H54 (cell line): ENCODE measurements around the gene VKORC1.

Experiments used
- DNase-seq: peaks from one replicate; pipeline ENCODE4 v3.0.0; 2011; ENCODE audit warnings: low spot score, mixed read lengths; ENCODE audit not compliant: insufficient read length
- FAIRE-seq: peaks from 3 replicates; lab custom pipeline; 2011; peaks lifted over from hg19 to GRCh38; lab: Jason Lieb, UNC
- POLR2A ChIP-seq: IDR thresholded peaks from 2 replicates; pipeline ENCODE4 v1.6.1; 2011; ENCODE audit warnings: low read depth, mild to moderate bottlenecking, low read length

The VKORC1 gene

DNA sequence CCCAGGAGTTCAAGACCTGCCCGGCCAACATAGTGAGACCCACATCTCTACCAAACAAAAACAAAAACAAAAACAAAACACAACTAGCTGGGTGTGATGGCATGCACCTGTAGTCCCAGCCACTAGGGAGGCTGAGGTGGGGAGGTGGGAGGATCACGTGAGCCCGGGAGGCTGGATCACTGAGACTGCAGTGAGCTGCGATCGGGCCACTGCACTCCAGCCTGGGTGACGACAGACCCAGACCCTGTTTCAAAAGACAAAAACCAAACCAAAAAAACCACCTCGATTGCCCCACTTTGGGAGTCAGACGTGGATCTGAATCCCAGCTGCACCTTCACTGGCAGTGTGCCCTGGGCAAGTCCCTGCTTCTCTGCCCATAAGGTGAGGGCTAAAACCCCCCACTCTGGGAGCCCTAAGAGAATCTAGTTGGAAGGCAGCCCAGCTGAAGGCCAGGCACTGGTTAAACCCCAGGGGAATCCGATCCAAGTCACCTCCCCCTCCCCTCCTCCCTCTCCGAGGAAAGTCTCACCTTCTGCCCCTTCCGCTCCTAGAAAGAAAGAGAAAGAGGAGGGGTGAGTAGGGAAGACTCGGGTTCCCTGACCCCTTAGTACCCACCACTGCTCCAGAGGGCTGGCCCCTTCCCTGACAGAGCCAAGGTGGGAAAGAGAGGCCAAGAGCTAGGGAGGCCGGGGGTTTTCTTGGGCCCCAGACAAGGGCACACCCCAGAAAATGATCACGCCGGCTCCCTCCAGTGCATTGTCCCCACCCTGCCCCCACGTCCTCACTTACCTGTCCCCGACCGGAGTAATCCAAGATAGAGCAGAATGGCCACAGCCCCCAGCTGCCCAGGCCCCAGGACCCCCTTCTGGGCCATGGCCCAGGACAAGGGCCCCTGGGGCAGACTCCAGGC, 40.3 kb upstream of the VKORC1 start:
- no peak for TF ChIP-seq POLR2A
- FAIRE-seq: no peak
- no peak for DNase-seq

DNA sequence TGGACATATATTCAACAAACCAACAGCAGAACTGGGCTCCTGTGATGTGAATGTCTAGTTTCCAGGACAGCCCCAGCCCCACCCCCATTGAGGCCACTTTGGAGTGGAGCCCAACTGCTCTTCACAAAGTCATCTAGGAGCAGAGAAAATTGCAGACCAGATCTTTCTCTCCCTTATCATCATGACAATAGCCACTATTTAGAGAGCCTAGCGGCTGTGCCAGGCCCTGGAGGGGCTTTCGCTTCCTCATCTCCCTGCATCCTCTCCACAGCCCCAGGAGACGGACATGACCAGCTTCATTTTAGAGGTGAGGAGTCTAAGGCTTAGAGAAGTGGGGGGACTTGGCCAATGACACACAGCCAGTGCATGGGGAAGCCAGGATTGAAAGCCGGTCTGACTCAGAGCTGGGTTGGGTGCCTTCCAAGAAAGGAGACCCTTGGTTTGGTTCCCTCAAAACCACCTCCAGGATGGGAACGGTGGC, 39.5 kb upstream of the VKORC1 start:
- DNase-seq: no peak
- no peak for FAIRE-seq
- TF ChIP-seq POLR2A: no peak

DNA sequence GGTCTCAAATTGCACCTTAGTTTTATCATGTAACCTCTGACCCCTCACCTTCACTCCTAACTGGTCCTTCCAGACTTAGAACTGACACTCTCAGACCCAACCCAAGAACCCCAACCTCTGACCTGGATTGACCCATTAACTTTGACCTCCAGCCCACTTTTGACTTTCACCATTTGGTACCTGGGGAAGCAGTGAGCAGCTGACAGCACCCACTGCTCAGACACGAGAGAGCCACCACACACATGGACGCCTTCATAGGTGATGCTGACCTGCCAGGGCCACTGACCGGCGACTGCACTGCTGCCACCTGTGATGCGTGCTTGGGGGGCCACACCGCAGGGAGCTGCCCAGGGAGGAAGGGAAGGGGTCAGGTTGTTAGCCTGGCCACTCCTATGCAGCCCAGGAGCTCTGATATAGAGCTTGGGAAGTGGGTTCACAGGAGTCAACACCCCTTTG, 38.5 kb upstream of the VKORC1 start:
- no peak for TF ChIP-seq POLR2A
- DNase-seq (no peak), FAIRE-seq (no peak)

DNA sequence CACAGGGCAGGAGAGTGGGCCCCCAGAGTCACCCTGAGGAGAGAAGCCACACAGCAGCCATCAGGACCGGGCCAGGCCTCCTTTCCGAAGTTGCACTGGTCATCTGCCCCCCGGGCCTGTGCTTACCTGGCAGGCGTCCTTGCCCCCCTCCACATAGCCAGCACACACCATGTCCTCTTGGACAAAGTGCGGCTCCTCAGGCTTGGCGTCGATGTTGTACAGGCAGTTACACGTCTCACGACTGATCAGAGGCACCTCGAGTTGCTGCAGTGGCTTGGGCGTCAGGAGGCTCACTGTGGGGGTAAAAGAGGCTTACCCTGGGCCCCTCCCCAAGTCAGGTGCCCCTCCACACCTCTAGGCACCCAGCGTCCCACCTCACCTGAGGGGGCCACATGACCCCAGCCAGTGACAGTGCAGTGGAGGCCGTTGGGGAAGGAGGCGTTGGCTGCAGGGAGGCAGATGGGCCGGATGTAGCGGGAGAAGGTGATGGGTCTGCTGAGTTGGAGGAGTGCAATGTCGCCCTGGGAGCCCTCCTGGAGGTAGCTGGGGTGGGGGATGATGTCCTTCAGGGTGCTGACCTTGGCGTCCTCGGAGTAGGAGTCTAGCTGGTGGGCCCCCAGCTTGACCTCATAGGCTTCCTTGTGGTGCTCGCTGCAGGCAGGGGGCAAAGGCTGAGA, 37.8 kb upstream of the VKORC1 start:
- no peak for DNase-seq
- no peak for TF ChIP-seq POLR2A
- FAIRE-seq: no peak

DNA sequence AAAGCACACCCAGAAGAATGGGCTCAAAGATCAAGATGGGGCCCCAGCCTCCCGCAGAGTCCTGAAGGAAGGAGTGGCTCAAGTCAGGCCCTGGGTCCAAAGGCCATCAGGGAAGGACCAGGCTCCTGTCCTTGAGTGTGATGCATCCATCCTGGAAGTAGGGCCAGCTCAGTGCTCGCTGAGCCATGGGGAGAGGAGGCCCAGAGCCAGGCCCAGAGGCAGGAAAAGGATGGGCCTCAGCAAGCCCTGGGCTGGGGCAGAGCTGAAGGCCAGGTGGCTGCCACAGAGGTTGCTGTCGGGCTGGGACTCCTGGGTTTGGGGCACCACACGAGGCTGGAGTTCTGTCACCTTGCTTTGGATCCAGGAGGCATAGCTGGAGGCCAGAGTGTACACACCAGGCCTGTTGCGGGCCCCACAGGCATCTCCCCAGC, 37.3 kb upstream of the VKORC1 start:
- FAIRE-seq (no peak), DNase-seq (no peak)
- no peak for TF ChIP-seq POLR2A

DNA sequence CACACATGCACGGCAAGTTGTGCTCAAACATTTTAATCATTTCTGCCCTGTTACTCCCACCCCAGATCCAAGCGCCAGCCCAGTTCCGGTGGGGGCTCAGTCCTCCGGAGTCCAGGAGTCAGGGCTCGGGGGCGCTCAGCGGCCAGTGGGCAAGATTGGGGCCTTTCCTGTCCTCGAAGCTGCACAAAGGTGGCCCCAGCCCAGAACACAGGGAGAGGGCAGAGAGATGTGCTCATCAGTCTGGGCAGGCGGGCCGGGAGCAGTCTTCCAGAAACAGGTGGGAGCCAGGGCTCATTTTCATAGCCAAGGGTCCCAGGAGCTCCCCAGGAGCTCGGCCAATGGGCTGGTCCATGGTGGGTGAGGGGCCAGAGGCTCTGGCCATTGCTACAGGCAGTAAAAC, 36.8 kb upstream of the VKORC1 start:
- DNase-seq (no peak), FAIRE-seq (no peak)
- no peak for TF ChIP-seq POLR2A

DNA sequence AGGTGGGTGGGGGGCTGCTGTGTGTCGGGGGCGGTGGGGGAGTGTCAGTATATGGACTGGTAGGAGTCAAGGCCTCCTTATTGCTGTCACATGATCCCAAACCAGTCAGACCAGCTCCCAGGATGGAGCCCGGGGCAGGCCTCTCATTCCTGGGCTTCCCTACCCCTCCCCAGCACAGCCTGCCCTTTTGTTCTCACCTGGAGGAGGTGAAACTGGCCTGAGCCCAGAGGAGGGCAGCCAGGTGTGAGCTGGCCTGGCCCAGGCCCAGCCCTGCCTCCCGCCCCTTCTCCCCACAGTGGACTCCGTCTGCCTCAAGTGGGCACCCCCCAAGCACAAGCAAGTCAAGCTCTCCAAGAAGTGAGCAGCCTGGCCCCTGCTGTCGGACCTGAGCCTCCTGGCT, 36.3 kb upstream of the VKORC1 start:
- DNase-seq: no peak

DNA sequence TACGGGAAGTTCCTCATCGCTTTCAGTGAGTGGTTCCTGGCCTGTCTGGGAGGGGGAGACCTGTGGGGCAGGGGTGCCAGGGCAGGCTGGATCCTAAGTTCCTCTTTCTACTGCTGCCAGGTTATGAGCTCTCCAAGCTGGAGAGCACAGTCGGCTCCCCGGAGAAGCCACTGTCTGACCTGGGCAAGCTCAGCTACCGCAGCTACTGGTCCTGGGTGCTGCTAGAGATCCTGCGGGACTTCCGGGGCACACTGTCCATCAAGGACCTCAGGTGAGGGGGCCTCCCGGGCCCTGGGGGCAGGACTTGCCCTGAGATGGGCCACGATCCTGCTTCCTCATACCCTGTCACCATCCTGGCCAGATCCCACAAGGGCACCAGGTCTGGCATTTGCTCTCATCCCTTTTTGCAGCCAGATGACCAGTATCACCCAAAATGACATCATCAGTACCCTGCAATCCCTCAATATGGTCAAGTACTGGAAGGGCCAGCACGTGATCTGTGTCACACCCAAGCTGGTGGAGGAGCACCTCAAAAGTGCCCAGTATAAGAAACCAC, 35.8 kb upstream of the VKORC1 start:
- no peak for TF ChIP-seq POLR2A
- DNase-seq: no peak
- FAIRE-seq: no peak

More for the DNA sequence above, 36.3 kb upstream of the VKORC1 start:
- no peak for TF ChIP-seq POLR2A
- no peak for FAIRE-seq

DNA sequence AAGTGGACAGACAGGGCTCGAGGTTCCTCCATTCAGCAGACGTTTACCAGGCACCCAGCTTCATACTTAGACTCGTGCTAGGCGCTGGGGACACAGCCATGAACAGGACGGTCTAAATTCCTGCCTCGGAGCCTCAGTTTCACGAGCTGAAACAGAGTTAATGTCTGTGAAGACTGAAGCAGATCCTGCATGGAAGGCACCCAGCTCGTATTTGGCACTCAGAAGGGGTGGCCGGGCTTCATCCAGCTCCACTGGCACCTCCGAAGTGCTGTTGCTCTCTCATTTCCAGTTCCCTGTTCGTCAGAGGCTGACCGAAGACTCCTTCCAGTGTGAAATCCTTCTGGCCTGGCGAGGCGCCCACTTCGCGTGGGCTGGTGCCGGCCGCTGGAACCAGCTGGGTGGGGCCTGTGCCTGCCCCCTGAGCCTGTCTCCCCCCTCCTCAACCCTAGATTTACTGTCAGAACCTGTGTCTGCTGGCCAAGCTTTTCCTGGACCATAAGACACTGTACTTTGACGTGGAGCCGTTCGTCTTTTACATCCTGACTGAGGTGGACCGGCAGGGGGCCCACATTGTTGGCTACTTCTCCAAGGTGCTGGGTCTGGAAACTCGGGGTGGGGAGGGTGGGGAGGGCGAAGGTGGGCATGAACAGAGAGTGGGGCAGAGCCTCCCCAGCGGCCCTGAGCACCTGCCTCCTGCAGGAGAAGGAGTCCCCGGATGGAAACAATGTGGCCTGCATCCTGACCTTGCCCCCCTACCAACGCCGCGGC, 35.2 kb upstream of the VKORC1 start:
- FAIRE-seq: no peak
- TF ChIP-seq POLR2A: no peak

DNA sequence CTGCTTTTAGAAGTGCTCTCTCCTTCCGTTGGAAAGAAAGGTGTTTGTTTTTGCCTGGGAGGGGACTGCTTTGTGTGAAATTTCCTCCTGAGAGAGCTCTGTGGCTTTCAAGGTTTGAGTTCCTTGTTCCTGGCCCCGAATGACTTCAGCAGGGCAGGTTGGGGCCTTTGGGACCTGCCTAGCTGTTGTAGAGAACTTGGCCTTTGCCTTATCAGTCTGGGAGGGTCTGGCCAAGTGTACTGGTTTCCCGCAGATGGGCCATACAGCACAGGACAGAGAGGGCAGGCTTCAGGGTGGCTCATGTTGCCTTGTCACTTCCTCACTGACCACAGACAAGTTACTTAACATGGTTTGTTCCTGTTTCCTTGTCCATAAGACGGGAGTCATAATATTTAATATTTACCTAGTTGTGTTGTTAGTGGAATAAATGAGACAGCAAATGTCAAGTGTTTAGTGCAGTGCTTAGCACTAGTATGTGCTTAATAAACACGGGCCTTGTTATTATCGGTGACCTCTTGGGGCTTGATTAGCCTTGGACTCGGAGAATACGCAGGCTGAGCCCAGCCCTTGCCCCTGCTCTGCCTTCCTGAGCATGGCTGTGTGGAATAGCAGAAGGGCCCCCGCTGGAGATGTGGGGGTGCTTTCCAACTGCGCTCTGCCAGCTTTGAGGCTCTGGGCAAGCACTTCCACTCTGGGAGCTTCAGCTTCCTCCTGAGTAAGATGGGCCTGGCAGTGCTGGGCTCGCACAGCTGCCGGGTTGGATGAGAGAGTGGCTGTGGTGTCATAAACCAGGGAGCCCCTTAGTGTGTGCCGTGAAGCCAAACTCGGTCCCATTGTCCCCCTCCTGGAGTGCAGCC, 34.3 kb upstream of the VKORC1 start:
- no peak for TF ChIP-seq POLR2A
- DNase-seq (no peak), FAIRE-seq (no peak)

More for the DNA sequence above, 35.2 kb upstream of the VKORC1 start:
- no peak for DNase-seq

DNA sequence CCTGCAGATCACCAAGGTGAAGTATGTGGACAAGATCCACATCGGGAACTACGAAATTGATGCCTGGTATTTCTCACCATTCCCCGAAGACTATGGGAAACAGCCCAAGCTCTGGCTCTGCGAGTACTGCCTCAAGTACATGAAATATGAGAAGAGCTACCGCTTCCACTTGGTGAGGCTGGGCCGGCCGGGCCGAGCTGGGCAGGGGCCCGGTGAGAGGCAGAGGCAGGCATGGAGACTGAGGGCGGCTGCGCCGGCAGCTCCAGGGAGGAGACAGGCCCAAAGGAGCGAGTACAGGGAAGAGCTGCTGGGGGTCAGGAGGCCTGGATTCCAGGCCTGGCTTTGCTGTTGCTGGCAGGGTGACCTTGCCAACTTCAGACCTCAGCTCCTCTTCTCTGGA, 32.6 kb upstream of the VKORC1 start:
- no peak for TF ChIP-seq POLR2A
- DNase-seq (no peak), FAIRE-seq (no peak)

DNA sequence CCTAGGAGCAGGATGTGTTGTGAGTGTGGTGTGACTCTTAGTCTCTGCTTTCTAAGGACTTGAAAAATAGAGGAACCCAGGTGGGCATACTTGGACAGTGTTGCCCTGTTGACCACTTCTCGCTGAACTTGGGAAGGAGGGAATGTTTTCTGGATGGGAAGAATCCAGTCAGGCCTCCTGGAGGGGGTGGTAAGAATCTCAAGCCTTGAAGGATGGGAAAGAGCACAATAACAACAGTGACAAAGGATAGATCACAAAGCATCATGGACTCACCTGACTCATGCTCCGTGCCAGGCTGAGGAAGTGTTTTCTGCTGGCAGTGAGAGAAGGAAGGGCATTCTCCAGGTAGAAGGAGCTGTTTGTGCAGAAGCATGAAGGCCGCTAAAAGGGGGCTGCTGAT, 31.2 kb upstream of the VKORC1 start:
- FAIRE-seq: no peak
- no peak for TF ChIP-seq POLR2A
- DNase-seq: no peak
